ENCODE data around the gene TLE1.

DNA sequence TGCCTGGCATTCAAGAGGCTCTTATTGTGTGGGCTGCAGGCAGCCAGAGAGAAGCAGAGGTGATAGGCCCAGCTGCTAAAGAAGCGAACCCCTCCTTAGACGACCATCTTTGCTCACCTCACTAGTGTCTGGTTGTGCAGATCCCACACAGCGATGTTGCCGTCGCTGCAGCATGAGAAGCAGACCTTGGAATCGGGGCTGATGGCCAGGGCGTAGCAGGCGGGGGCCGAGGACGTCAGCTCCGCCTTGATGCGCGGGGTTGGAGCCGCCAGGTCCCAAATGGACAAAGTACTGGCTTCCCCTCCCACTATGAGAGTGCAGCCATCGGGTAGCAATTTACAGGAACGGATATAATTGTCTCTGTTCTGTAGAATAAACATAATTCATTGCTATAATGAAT, 98.7 kb downstream of the TLE1 start:
- TF ChIP-seq, protein P1, sequence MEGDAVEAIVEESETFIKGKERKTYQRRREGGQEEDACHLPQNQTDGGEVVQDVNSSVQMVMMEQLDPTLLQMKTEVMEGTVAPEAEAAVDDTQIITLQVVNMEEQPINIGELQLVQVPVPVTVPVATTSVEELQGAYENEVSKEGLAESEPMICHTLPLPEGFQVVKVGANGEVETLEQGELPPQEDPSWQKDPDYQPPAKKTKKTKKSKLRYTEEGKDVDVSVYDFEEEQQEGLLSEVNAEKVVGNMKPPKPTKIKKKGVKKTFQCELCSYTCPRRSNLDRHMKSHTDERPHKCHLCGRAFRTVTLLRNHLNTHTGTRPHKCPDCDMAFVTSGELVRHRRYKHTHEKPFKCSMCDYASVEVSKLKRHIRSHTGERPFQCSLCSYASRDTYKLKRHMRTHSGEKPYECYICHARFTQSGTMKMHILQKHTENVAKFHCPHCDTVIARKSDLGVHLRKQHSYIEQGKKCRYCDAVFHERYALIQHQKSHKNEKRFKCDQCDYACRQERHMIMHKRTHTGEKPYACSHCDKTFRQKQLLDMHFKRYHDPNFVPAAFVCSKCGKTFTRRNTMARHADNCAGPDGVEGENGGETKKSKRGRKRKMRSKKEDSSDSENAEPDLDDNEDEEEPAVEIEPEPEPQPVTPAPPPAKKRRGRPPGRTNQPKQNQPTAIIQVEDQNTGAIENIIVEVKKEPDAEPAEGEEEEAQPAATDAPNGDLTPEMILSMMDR (conservative IDR thresholded peaks at IDR 0.05; ENCODE audit: low read length), result no peak
- no peak for TF ChIP-seq EZH2phosphoT487 (IDR thresholded peaks at IDR 0.05; ENCODE audit: borderline replicate concordance)

Measured in Loucy (cell line).